NB4 (cell line): ENCODE data around the gene WIF1.

Source experiments
- CTCF ChIP-seq: IDR thresholded peaks from one replicate; pipeline ENCODE4 v1.5.1; 2012; ENCODE audit warnings: low read depth, low read length
- MAX ChIP-seq: IDR thresholded peaks from 2 replicates; pipeline ENCODE4 v1.6.1; 2011; ENCODE audit warnings: low read depth, low read length
- POLR2A ChIP-seq: IDR thresholded peaks from 2 replicates; pipeline ENCODE4 v1.6.1; 2011; ENCODE audit warnings: mild to moderate bottlenecking; ENCODE audit not compliant: insufficient read length; ENCODE audit errors: extremely low read depth

- no peak for TF ChIP-seq CTCF
- no peak for TF ChIP-seq MAX
- no peak for TF ChIP-seq POLR2A
Measured at GRCh38 chr12:65022421-65022820, 98.7 kb downstream of the WIF1 start.
